K562 treated with DMSO at 1 percent for 12 hours (cell line): ENCODE data around the gene CXorf66. TPM values are rescaled to one million over a fixed set of nuclear protein-coding genes. Genes with fewer than 3 reads are reported as not detected.

ENCODE experiments used
- total RNA-seq: library from RNA; unstranded; fragments of 300-600 nt; gene quantifications from 2 replicates; pipeline ENCODE4 v1.2.3, GENCODE V29; 2022; ENCODE audit not compliant: insufficient read depth

The CXorf66 gene
- total RNA-seq, result not detected in 2 replicates

GRCh38 chrX:139965421-139965820, at the start of gene CXorf66:
CXorf66 (minus strand) TSS chrX:139965521; CDS start chrX:139965496, 25 bp downstream.

GRCh38 chrX:139932901-139933796, 32.2 kb downstream of the CXorf66 start, which contains the start of gene ATP11C:
ATP11C (minus strand) TSS chrX:139933053; CDS start chrX:139932042, 1,011 bp downstream.

Other genes starting within 250 kb of the CXorf66 start
- 4.6 and 15.2 TPM in 2 replicates for gene ATP11C, start 32.5 kb downstream of the CXorf66 start, total RNA-seq